Kidney glomerular epithelial cell (primary cell): ENCODE results near the gene SLC35F3.
"Not testable (repeated sequence)": the region's sequence is repeated elsewhere in the genome, so short reads cannot be mapped to it uniquely, and the experiment has no call there.

Source experiments
- DNase-seq: peaks from one replicate; lab custom pipeline; 2025; lab: John Stamatoyannopoulos, UW

The SLC35F3 gene

DNA sequence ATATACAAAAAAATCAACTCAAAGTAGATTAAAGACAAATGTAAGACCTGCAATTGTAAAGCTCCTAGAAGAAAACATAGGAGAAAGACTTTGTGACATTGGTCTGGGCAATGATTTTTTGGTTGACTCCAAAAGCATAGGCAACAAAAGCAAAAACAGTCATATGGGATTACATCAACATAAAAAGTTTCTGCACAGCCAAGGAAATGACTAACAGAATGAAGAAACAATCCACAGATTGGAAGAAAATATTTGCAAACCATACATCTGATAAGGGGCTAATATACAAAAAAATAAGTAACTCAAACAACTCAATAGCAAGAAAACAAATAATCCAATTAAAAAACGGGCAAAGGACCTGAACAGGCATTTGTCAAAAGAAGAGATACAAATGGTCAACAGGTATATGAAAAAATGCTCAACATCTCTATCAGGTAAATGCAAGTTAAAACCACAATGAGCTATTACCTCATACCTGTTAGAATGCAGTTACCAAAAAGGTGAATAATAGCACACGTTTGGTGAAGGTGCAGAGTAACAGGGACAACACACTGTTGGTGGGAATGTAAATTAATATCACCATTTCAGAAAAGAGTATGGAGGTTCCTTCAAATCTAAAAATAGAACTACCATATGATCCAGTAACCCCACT lies 295.1 kb downstream of the SLC35F3 start:
- no peak for DNase-seq

DNA sequence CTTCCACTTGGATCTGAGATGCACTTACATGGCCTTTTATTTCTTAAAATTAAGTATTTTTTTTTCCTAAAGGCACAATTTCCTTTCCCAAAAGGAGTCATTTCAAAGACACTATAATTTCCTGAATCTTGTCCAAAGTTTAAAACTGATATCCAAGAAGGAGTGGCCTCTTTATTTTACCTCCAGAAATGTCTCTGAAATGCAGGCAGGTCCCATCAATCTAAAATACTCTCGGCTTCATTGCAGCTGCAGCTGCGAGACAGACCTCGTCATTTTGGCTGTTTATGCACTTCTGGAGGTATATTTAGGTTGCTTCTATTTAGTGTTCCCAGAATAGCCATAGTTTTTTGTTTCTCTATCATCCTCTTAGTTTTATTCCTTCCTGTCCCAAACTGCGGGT lies 296.1 kb downstream of the SLC35F3 start:
- no peak for DNase-seq

DNA sequence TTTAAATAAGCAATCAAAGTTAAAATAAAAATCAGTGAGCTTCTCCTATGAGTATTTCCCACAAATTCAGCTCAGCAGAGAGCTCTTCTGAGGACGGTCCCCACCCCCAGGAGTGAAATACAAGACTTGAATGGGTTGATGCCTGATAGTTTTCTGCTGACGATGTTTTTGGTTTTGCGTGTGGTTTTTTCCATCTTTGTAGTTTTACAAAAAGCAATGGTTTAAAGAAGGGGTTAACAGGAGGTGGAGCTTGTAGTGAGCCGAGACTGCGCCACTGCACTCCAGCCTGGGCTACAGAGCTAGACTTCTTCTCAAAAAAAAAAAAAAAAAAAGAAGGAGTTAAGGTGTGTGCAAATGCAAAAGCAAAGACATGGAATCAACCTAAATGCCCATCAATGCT lies 297.1 kb downstream of the SLC35F3 start:
- DNase-seq: no peak

DNA sequence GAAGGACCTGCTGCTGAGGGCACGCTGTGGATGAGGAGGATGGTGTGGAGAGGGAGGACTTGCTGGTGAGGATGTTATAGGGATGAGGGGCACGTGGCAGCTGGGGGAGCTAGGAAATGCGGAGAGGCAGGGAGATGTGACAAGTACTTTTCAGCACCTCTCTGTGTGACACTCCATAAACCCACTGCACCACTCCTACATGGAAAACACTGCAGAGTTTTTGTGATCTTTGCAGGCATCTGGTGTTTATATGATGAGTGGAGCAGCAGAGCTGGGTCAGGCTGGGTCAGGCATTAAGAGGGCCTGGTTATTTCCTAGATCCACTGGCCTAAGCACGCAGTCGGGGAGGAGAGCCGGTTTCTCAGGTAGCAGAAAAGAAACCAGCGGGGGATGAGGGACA lies 301.5 kb downstream of the SLC35F3 start:
- no peak for DNase-seq

DNA sequence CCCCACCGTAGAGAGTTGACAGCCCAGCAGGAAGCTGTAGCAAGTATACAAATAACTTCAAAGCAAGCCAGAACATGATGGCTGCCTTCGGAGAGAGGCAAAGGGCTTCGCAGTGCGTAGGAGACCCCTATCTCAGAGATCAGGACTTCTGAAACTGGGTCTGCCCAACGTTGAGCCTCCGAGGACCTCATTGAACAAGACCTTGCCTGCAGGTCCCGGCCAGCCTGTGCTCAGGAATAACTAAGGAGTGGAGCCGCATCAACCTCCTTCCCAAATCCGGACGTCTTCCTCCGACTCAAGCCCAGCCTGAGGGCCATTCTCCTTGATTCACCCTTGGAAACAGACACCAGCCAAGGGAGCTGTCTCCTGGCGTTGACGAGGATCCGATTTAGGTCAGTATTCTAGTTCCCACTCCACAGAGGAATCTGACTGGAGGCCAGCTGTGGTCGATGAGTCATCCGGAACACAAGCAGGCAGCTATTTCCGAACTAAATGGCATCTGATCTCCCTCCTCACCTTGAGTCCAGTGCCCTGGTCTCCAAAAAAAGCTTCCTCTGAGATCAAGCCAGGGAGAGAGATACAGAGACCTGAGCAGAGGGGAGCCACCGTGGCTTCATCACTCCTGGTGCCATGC lies 302.3 kb downstream of the SLC35F3 start:
- DNase-seq: peak; percentile 46

DNA sequence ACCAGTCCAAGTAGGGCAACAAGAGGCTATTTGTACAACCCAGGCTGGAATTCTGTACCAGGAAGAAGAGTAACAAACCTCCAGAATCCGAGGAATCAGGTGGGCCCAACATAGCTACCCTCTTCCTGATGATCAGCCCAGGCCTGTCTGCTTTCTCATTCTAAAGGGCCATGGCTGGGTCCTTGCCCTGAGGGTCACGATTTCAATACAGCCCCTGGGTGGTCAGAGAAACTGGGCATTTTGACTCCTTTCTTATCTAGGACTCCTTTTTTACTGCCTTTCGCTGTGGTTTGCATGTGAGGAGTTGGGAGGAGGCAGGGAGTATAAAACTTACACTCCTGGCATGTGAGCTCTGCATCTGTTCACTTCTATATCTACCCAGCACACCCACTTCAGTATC lies 303.9 kb downstream of the SLC35F3 start:
- no peak for DNase-seq

DNA sequence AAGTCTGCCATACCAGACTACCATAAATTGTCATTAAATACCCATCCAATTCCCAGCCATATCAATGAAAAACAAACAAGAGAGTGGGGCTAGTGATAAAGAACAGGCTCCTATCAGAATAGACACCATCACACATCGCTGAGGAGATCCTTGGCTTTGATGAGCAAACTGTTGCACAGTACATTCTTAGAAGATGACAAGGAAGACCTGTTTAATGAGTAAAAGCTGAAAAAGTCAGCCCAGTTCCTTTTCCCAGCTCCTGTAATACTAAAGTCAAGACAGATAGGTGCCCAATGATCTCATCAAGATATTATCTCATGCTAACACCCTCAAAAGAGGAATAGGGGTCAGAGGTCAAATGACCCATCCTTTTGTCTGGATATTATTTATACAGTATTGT lies 304.3 kb downstream of the SLC35F3 start:
- DNase-seq: peak; percentile 82

DNA sequence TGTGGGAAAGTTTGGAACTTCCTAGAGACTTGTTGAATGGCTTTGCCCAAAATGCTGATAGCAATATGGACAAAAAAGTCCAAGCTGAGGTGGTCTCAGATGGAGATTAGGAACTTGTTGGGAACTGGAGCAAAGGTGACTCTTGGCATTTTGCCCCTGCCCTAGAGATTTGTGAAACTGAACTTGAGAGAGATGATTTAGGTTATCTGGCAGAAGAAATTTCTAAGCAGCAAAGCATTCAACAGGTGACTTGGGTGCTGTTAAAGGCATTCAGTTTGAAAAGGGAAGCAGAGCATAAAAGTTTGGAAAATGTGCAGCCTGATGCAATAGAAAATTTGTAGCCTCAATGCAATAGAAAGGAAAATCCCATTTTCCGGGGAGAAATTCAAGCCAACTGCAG lies 306.0 kb downstream of the SLC35F3 start:
- DNase-seq: not testable (repeated sequence)

DNA sequence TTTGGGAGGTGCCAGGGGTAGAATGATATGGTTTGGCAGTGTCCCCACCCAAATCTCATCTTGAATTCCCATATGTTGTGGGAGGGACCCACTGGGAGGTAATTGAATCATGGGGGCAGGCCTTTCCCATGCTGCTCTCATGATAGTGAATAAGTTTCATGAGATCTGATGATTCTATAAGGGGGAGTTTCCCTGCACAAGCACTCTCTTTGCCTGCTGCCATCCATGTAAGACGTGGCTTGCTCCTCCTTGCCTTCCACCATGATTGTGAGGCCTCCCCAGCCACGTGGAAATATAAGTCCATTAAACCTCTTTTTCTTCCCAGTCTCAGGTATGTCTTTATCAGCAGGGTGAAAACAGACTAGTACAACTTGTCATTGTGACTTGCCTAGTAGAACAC lies 307.4 kb downstream of the SLC35F3 start:
- DNase-seq: not testable (repeated sequence)

DNA sequence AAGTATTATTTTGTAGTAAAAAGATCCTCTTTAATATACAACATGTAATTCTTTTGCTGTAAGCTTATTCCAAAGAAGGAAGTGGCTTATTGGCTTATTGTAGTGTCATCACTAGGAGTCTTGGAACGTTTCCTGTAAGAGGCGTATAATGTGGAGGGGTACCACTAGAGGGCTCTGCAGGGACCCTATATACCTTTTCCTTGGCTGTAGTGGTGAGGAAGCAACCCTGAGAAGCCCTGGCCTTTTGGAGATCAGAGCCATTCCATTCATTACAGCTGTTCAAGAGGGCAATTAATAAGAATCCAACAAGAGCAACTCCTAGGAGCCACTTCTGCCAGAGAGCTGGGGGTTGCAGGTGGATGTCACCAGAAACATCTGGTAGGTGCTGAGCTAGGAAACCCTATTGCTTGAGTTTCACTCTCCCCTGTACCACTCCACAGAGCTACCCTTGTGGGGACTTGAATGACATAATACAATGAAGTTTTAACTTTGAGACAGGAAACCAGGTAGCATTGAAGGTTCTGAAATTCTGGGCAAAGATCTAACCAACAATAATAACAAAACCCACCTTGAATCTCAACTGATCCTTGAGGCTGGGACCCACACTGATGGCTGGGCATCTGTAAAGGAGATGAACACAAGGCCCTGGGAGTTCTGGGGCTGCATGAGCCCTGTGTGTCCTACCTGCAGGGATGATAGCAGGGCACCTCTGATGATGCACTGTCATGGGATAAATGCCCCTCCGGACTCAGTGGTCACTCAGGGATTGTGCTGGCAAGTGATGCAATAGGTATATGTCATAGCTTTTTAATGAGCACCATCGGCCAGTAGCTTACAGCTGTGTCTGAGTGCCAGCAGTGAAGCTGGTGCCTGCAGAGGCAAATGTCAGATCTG lies 308.5 kb downstream of the SLC35F3 start:
- peak; percentile 49 for DNase-seq

DNA sequence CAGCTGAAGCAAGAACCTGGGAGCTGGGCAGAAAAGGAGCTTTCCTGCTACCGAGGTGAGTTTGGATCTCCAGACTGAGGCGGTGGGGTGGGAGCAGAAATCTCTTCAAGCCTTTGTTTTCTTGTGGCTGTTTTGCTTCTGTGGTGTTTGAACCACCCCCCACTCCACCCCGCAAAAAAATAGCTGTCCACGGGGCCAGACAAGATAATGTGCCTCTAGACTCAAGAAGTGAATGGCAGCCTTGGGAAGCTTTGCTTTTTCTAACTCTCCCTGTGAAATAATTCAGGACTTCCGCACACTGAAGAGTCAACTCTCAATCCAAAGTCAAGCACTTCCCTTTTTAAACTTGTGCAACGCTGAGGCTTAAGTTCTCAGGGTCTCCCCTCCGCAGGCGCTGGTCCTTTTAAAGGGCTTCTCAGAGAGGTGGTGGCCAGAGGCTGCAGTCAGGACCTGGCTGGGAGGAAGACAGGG lies 309.2 kb downstream of the SLC35F3 start:
- no peak for DNase-seq

DNA sequence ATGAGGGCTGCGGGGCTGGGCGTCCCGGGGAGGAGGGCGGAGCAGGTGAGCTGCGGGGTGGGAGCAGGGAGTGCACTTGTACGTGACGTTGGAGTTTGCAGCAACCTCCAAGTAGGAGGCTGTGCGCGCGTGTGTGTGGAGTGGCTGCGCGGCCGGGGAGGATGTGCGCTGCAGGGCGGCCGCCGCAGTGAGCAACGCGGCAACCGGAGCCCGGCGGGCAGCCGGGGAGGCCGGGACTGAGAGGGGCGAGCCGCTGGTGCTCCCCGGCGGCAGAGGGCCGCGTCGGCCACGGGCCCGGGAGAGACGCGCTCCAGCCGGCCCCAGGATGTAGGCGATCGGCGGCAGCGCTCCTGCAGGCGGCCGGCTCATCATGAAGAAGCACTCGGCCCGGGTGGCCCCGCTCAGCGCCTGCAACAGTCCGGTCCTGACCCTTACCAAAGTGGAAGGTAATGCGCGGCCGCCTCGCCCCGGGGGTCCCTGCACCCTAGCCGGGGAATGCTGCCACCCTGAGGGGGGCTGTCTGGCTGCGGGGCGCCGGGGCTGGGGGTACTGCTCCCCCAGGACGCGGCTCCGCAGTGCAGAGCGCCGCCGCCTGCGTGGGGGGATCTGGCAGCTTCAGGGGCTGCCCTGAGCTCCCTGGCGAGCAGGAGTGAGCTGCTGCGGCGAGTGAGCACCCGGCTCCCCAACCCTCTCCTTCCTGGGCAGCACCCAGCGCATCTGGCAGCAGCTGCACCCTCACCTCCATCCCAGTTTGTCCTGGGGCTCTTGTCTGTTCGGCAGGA lies 309.8 kb downstream of the SLC35F3 start:
- peak; percentile 41 for DNase-seq

DNA sequence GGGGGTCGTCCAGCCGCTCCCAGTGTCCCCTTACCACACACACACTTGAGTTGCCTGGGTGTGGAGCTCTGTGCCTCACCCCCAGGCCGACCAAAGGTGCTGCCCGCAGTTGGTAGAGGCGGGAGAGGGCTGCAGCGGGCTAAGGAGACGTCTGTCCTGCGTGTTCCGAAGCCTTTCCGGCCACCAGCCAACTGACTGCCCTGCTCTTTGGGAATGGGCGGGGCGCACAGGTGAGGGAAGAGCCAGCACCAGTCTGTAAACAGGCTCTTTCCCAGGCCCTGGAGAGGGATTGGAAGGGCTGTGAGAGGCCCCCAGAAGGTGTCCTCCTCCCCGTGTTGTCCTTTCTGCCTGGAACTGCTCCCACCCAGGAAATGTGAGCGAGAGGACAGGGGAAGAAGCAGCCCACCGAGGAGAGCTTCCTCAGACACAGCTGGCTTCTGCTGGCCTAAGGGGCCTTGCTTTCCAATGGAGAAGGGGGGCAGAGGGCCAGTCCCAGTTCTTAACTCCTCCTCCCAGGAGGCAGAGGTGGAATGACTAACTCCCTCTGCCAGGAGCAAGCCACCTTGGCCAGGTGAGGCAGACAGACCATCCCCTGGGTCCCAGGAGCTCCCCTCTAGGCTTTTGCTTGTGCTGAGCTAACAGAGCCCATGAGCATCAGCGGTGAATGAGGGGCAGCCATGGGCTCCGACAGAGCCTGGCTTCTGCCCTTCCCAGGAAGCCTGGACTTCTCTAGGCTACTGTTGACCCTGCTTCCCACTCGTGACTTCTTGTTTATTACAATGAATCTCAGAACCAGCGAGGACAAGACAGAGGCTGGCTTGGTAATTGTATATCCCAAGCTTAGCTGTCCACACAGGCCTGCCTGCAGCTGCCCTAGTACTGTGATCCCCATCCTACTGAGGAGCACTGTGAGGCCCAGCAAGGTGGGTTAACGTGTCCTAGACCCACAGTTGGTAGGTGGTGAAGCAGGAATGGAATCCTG lies 310.7 kb downstream of the SLC35F3 start:
- peak; percentile 1 for DNase-seq

DNA sequence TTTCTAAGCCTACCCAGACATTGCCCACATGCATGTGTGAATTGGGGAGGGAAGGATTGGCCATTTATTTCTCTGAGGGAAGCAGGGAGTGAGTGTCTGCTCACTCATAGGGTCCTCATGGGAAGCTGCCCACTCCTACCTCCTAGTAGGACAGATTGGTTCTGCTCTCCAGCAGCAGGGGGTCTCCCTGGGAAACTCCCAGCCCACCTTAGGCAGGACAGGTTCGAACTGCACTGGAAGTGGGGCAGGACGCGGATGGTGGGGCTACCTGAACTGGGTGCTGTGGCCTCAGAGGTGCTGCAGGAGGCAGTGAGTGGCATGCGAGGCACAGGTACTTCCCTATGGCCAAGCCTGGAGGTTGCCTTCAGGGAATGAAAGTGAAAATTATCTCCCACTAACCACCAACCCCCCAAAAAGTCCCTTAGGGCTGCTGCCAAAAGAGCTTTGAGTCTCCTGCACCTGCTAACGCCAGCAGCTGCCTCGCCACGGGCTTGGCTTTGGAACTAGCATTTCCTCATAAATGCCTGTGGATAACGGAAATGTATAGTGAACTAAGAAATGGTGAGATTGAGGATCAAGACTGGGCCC lies 311.7 kb downstream of the SLC35F3 start:
- DNase-seq: no peak

DNA sequence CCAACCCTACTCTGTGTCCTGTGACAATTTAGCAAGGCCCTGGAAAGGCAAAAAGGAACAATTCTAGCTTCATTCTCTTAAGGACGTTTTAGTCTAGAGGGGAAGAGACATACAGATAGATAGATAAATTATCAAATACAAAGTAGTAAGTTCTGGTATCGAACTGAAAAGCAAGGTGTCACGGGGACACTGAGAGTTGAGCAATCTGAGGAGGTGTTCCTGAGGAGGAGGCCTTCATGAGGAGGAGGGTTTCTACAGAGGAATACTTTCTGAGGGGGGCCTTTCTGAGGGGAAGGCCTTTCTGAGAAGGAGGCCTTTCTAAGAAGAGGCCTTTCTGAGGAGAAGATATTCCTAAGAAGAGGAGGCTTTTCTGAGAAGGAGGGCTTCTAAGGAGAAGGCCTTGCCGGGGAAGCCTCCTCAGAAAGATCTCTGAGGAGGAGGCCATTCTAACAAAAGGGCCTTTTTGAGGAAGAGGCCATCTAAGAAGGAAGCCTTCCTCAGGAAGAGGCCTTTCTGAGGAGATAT lies 312.9 kb downstream of the SLC35F3 start:
- DNase-seq: no peak

DNA sequence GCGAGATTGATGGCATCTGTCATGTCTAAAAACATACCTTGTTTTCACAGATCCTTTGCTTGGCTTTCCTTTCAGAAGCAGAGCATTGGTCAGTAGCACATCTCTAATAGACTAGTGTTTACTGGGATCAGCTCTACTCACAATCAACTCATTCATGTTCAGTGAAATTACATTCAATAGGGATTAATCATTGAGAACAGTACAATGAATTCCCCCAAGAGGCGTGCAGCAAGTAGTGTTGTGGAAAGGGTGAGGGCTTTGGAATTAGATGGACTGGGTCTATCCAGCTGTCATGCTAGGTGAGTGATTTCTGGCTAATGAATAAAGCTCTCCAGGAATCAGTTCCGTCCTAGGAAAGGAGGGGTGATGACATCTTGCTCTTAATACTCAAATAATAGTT lies 313.6 kb downstream of the SLC35F3 start:
- DNase-seq: no peak

DNA sequence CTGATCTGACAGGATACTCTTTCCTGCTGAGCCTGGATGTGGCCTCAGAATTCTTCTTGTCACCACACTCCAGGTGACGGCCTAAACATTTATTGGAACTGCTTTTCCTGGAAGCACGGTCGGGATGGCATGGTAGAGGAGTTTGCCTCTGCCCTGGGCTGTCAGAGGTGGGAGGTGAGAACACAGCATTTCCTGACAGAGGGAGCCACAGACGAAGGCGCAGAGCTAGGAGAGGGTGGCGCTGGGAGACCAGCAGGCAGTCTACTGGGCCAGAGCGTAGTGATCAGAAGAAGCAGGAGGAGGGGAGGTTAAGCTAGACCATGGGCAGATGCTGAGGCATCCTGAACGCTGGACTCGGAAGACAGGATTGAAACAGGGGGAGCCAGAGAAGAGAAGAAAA lies 315.2 kb downstream of the SLC35F3 start:
- DNase-seq: no peak

DNA sequence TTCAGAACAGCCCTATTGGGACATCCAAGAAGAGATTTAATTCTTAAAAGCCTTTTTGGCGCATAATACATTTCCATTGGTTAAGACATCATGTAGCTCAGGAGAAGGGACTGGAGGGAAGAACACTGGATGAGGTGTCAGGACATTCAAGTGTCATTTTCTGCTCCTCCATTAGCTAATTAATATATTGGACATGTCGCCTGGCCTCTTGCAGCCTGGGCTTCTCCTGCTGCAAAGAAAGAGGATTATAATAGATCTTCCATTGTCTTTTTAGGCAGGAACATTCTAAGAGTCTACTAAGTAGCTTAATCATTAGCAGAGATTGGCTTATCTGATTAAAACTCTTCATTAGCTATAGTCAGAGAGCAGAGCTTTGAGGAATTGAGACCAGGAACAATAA lies 317.1 kb downstream of the SLC35F3 start:
- DNase-seq: no peak

DNA sequence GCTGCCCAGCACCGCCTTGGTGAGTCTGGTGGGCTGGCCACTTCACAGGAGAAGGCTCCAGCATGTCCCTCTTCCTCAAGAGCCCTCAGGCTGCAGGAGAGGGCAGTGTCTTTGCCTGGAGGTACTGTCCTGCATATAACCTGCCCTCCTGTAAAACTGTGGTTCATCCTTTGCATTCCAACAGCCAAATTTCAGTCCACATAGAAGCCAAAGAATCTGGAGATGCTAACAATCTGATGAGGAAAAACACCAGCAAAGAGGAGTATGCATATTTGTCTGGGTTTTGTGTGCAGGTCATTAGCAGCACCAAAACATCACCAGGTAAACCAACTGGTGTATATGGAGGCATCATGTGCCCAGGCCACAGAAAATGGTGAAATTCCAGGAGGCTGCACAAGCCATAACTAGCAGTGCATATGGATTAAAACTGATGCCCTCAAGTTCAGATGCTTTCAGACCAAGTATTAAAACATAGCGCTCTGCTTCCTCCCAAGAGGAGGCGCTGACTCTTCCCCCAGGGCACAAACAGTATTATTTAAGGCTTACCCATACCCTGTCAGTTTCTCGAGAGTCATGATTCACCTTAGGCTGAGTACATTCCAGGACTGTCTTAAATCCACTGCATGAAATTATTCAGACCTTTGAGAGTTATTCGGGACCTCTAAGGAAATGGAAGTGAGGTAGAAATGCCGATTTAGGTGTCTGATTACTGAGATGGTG lies 318.2 kb downstream of the SLC35F3 start:
- no peak for DNase-seq
